Activated CD8-positive, alpha-beta T cell treated with anti-CD3 and anti-CD28 coated beads, Interleukin-2, amount 10 ng/mL, durations not matched to agents 7 days and 5 days (primary cell): ENCODE measurements around the gene TSHZ3. TPM values are rescaled to one million over a fixed set of nuclear protein-coding genes. Genes with fewer than 3 reads are reported as not detected.

Experiments used
- ATAC-seq: fragments of 150-1000 bp; cut with Tn5 transposase; one replicate; pipeline ENCODE4 v1.10.0; 2021; ENCODE audit warnings: moderate library complexity
- CTCF ChIA-PET: fragments of 350-600 bp; sonication (Branson Sonifier 250); formaldehyde crosslinking; loops from one replicate; lab custom pipeline; 2021; ENCODE audit warnings: antibody characterized with exemption; lab: Charles Lee
- POLR2A ChIA-PET: fragments of 350-600 bp; sonication (Branson Sonifier 250); formaldehyde crosslinking; loops from one replicate; lab custom pipeline; 2021; ENCODE audit warnings: antibody characterized with exemption; lab: Charles Lee
- DNase-seq: peaks from one replicate; pipeline ENCODE4 v3.0.0-alpha.2; 2020
- H3K27ac Mint-ChIP-seq: one replicate; pipeline ENCODE4 v1.8.0; 2021; ENCODE audit warnings: mild to moderate bottlenecking, mixed read lengths
- H3K27me3 Mint-ChIP-seq: one replicate; pipeline ENCODE4 v1.8.0; 2021; ENCODE audit warnings: low read depth, mixed read lengths
- H3K36me3 Mint-ChIP-seq: one replicate; pipeline ENCODE4 v1.8.0; 2021; ENCODE audit warnings: low read depth, mixed read lengths
- H3K4me1 Mint-ChIP-seq: one replicate; pipeline ENCODE4 v1.8.0; 2021; ENCODE audit warnings: low read depth, mixed read lengths
- H3K4me3 Mint-ChIP-seq: one replicate; pipeline ENCODE4 v1.8.0; 2021; ENCODE audit warnings: mild to moderate bottlenecking, mixed read lengths
- H3K9me3 Mint-ChIP-seq: one replicate; pipeline ENCODE4 v1.8.0; 2022; ENCODE audit warnings: mixed read lengths; ENCODE audit not compliant: insufficient read depth
- total RNA-seq, 2 experiments: library from RNA; stranded (reverse); gene quantifications; one replicate each; pipeline ENCODE4 v1.2.3, GENCODE V29; 2021

The TSHZ3 gene
- total RNA-seq, 2 experiments from 2014 or later: 0.57 to 0.82 TPM

GRCh38 chr19:31276831-31277230 is 72.4 kb downstream of the TSHZ3 start:
- Mint-ChIP-seq H3K9me3 (no peaks in the 10 kb centered on the region), H3K4me1 (no peaks in the 10 kb centered on the region), H3K27me3 (peaks cover 5% of the 10 kb centered on the region), H3K36me3 (no peaks in the 10 kb centered on the region), H3K27ac (no peak overlapping the region), H3K4me3 (no peak overlapping the region)
- CTCF ChIA-PET: no interaction called here
- POLR2A ChIA-PET: no interaction called here
- no peak for DNase-seq
- ATAC-seq: no peak

DNA sequence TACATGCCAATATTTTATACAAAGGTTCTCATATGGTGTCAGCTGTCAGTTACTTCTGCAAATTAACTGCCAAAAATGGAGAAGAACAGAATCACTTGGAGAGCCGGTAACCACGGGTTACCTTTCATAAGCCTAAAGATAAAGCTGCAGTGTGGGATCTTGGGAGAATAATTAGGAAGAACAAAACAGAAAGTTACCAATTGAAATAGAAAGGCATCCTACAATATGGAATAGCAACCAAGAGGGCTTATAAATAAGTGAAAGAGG is 74.2 kb downstream of the TSHZ3 start:
- Mint-ChIP-seq H3K27me3 (peaks cover 5% of the 10 kb centered on the region), H3K9me3 (no peaks in the 10 kb centered on the region), H3K4me1 (no peaks in the 10 kb centered on the region), H3K4me3 (no peak overlapping the region), H3K27ac (no peak overlapping the region), H3K36me3 (no peaks in the 10 kb centered on the region)
- DNase-seq: no peak
- POLR2A ChIA-PET: interaction anchor here (0.6 kb wide), 1 partner anchor 1512 kb away, joined by 3 read pairs; no protein-coding TSS in a partner anchor
- CTCF ChIA-PET: no interaction called here
- no peak for ATAC-seq

- ChIA-PET POLR2A (no interaction called here), CTCF (no interaction called here)
- DNase-seq (no peak), ATAC-seq (no peak)
- Mint-ChIP-seq H3K4me1 (no peaks in the 10 kb centered on the region), H3K4me3 (no peak overlapping the region), H3K36me3 (no peaks in the 10 kb centered on the region), H3K9me3 (no peaks in the 10 kb centered on the region), H3K27me3 (peaks cover 5% of the 10 kb centered on the region), H3K27ac (no peak overlapping the region)
Observed at GRCh38 chr19:31274251-31275067, 74.8 kb downstream of the TSHZ3 start.

- no peaks in the 10 kb centered on the region for H3K9me3 Mint-ChIP-seq
- H3K27me3 Mint-ChIP-seq: peaks cover 5% of the 10 kb centered on the region
- ATAC-seq (no peak), DNase-seq (no peak)
- H3K36me3 Mint-ChIP-seq: no peaks in the 10 kb centered on the region
- POLR2A ChIA-PET: no interaction called here
- CTCF ChIA-PET: no interaction called here
- H3K4me3 Mint-ChIP-seq: no peak overlapping the region
- no peak overlapping the region for H3K27ac Mint-ChIP-seq
- no peaks in the 10 kb centered on the region for H3K4me1 Mint-ChIP-seq
Observed at GRCh38 chr19:31272583-31273106, 76.6 kb downstream of the TSHZ3 start.

DNA sequence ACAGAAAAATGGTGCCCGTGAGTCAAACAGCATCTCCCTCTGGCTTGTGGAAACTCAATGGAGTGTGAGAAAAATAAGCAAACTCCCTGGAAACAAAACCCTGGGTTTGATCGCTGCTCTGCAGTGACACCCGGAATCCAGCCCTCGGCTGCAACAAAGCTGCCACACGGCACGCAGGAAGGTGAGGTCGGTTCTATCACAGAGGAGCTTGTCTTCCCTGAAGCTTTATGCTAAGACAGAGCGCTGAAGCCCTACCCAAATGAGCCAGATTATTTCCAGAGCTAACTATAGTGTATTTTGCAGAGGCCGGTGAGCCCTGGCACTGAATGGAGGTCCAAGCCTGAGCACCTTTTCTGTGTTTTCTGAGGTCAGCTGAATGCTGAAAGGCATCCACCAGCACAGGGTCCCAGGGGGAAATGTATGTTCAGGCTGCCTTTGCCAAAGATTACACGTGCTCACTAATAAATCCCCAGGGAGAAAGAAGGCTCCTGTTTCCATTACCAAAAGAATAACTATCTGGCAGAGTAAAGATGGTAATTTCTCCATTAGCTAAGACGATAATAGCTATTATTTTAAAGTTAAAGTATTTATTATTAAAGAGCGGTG is 77.8 kb downstream of the TSHZ3 start:
- CTCF ChIA-PET: no interaction called here
- H3K36me3 Mint-ChIP-seq: no peaks in the 10 kb centered on the region
- no peak overlapping the region for H3K4me3 Mint-ChIP-seq
- DNase-seq (no peak), ATAC-seq (no peak)
- no peak overlapping the region for H3K27ac Mint-ChIP-seq
- H3K9me3 Mint-ChIP-seq: no peaks in the 10 kb centered on the region
- POLR2A ChIA-PET: no interaction called here
- H3K27me3 Mint-ChIP-seq: peaks cover 5% of the 10 kb centered on the region
- H3K4me1 Mint-ChIP-seq: no peaks in the 10 kb centered on the region

DNA sequence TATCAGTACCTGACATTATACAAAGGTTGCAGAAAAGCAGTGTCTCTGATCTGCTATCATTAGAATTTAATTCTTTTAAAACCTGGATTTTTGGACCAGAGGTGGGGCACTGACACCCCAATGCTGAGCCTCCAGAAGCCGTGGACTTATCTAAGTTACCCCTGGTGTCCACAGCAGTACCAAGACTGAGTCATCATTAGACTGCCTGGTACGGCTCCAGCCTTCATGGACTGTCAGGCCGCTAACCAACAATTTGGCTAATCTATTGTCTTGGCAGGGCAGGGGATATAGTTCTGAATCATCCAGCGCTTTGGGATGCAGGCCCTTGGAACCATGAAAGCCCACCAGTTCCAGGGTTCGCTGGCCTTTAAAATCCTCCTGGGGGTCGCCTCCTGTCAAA is 78.3 kb downstream of the TSHZ3 start:
- H3K4me3 Mint-ChIP-seq: no peak overlapping the region
- ChIA-PET CTCF (no interaction called here), POLR2A (no interaction called here)
- peaks cover 5% of the 10 kb centered on the region for H3K27me3 Mint-ChIP-seq
- no peaks in the 10 kb centered on the region for H3K4me1 Mint-ChIP-seq
- no peak overlapping the region for H3K27ac Mint-ChIP-seq
- DNase-seq (no peak), ATAC-seq (no peak)
- H3K9me3 Mint-ChIP-seq: no peaks in the 10 kb centered on the region
- no peaks in the 10 kb centered on the region for H3K36me3 Mint-ChIP-seq

- DNase-seq: no peak
- Mint-ChIP-seq H3K27ac (no peak overlapping the region), H3K9me3 (no peaks in the 10 kb centered on the region), H3K4me3 (no peak overlapping the region), H3K36me3 (no peaks in the 10 kb centered on the region), H3K4me1 (no peaks in the 10 kb centered on the region), H3K27me3 (peaks cover 1% of the 10 kb centered on the region)
- no peak for ATAC-seq
- POLR2A ChIA-PET: no interaction called here
- CTCF ChIA-PET: no interaction called here
Observed at GRCh38 chr19:31269425-31270127, 79.7 kb downstream of the TSHZ3 start.

- DNase-seq: no peak
- no peak for ATAC-seq
- ChIA-PET POLR2A (no interaction called here), CTCF (no interaction called here)
- no peaks in the 10 kb centered on the region for H3K9me3 Mint-ChIP-seq
- H3K4me3 Mint-ChIP-seq: no peak overlapping the region
- no peaks in the 10 kb centered on the region for H3K4me1 Mint-ChIP-seq
- no peaks in the 10 kb centered on the region for H3K27me3 Mint-ChIP-seq
- H3K27ac Mint-ChIP-seq: no peak overlapping the region
- H3K36me3 Mint-ChIP-seq: no peaks in the 10 kb centered on the region
Observed at GRCh38 chr19:31268751-31269383, 80.4 kb downstream of the TSHZ3 start.

- H3K27ac Mint-ChIP-seq: no peak overlapping the region
- no peaks in the 10 kb centered on the region for H3K36me3 Mint-ChIP-seq
- ATAC-seq: no peak
- no peaks in the 10 kb centered on the region for H3K9me3 Mint-ChIP-seq
- CTCF ChIA-PET: no interaction called here
- no peak for DNase-seq
- POLR2A ChIA-PET: no interaction called here
- peaks cover 4% of the 10 kb centered on the region for H3K27me3 Mint-ChIP-seq
- no peaks in the 10 kb centered on the region for H3K4me1 Mint-ChIP-seq
- H3K4me3 Mint-ChIP-seq: no peak overlapping the region
Observed at GRCh38 chr19:31266731-31267130, 82.5 kb downstream of the TSHZ3 start.

GRCh38 chr19:31266196-31266595 is 83.0 kb downstream of the TSHZ3 start:
- Mint-ChIP-seq H3K27me3 (peaks cover 8% of the 10 kb centered on the region), H3K4me3 (no peak overlapping the region), H3K4me1 (peaks cover 3% of the 10 kb centered on the region), H3K36me3 (no peaks in the 10 kb centered on the region), H3K27ac (no peak overlapping the region), H3K9me3 (no peaks in the 10 kb centered on the region)
- ATAC-seq (no peak), DNase-seq (no peak)
- POLR2A ChIA-PET: no interaction called here
- CTCF ChIA-PET: no interaction called here

DNA sequence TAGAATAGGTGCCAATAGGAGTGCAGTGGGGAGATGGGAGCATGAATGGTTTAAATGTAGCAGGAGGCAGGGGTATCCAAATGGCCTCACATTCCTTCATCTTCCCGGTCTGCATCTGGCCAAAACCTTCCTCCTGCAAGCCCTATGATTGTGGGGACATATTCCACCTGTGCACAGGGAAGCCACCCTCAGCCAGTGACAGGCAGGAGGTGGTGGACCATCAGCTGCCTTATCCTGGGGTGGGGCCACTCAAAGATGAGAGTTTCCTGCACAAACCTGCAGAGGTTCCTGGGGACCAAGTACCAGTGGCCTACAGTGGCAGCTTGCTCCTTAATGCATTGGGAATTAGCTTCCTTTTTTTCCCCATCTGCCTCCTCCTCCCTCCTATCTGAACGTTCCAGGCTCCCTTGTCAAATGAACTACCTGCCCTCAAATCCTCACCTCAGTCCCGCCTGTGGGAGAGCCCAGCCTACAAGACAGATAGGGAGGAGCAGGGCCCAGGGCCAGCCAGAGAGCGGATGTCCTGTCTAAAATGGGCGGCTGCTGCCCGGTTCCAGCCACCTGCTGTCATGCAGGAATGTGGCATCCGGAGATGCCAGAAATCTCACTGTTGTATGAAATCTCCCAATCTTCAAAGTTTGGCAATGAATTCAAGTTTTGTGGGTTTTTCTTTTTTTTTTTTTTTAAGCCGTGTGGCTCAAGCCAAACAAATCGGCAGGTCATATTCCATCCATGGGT is 85.0 kb downstream of the TSHZ3 start:
- peaks cover 3% of the 10 kb centered on the region for H3K4me1 Mint-ChIP-seq
- no peak overlapping the region for H3K27ac Mint-ChIP-seq
- ChIA-PET POLR2A (no interaction called here), CTCF (no interaction called here)
- H3K36me3 Mint-ChIP-seq: no peaks in the 10 kb centered on the region
- H3K27me3 Mint-ChIP-seq: peaks cover 8% of the 10 kb centered on the region
- DNase-seq (no peak), ATAC-seq (no peak)
- no peak overlapping the region for H3K4me3 Mint-ChIP-seq
- no peaks in the 10 kb centered on the region for H3K9me3 Mint-ChIP-seq
